Fibroblast of villous mesenchyme (primary cell): ENCODE data around the gene CD276. TPM values are rescaled to one million over a fixed set of nuclear protein-coding genes. Genes with fewer than 3 reads are reported as not detected.
A peak's percentile ranks its signal among the peaks of the same experiment; 100 is the strongest.

Experiments
- DNase-seq: peaks from one replicate; pipeline ENCODE4 v3.0.0-alpha.2; 2010; ENCODE audit warnings: low read depth
- H3K4me3 ChIP-seq: 2 replicates; pipeline ENCODE4 v1.5.1; 2011; ENCODE audit warnings: low read depth, mild to moderate bottlenecking, low read length
- total RNA-seq: library from RNA; depleted of rRNA; stranded (reverse); fragments of >200 nt; gene quantifications from 2 replicates; pipeline ENCODE4 v1.2.3, GENCODE V29; 2012
- TF ChIP-seq, protein P1 (sequence below): IDR thresholded peaks from 2 replicates; pipeline ENCODE4 v1.5.1; 2012; ENCODE audit warnings: low read depth, mild to moderate bottlenecking, low read length; ENCODE audit not compliant: insufficient read depth

Gene CD276
- total RNA-seq, 1 donor = 81.2 TPM

DNA sequence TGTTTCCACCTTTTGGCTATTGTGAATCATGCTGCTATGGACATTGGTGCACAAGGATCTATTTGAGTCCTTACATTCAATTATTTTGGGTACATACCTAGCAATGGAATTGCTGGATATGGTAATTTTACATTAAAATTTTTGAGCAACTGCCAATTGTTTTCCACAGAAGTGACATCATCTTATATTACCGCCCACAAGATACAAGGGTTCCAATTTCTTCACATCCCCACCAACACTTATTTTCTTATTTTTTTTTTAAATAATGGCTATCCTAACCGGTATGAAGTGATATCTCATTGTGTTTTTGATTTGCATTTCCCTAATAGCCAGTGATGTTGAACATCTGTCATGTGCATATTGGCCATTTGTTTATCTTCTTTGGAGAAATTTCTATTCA is 28.5 kb upstream of the CD276 start:
- DNase-seq = no peak
- H3K4me3 ChIP-seq = no peak overlapping the region
- TF ChIP-seq, protein P1, sequence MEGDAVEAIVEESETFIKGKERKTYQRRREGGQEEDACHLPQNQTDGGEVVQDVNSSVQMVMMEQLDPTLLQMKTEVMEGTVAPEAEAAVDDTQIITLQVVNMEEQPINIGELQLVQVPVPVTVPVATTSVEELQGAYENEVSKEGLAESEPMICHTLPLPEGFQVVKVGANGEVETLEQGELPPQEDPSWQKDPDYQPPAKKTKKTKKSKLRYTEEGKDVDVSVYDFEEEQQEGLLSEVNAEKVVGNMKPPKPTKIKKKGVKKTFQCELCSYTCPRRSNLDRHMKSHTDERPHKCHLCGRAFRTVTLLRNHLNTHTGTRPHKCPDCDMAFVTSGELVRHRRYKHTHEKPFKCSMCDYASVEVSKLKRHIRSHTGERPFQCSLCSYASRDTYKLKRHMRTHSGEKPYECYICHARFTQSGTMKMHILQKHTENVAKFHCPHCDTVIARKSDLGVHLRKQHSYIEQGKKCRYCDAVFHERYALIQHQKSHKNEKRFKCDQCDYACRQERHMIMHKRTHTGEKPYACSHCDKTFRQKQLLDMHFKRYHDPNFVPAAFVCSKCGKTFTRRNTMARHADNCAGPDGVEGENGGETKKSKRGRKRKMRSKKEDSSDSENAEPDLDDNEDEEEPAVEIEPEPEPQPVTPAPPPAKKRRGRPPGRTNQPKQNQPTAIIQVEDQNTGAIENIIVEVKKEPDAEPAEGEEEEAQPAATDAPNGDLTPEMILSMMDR = no peak

DNA sequence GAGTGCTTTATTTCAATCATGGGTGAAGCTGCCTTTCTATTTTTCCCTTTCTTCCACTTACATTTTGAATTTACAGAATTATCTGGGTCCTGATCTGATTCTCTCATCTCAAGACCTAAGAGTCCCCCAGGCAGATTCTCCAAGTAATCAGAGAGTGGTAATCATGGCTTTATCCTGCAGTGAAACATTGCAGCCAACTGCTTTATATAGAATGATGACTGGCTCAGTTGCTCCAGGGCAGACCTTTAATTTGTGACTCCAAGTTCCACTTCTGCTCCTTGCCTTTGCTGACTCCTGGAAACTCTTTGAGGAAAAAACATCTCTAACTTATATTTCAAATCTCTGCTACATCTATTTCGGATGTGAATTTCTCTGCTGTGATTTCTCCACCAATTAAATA is 25.5 kb upstream of the CD276 start:
- no peak for DNase-seq
- TF ChIP-seq, protein P1 = no peak
- H3K4me3 ChIP-seq = no peak overlapping the region

DNA sequence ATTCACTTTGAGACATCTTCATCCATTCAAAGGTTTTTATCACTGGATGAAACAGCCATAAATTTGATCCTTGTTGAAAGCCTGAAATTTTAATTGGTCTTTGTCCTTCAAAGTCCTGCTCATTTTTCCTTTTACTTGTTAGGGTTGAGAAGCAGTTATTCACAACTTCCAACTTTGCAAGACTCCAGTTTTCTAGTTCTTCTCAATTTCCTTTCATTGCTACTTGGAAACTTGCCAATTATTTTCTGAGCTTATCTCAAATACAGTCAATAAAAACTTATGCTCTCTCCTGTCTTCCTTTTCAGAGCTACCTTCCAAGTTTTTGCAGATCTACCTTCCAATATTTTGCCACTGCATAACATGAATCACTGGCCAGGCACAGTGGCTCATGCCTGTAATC is 23.7 kb upstream of the CD276 start:
- TF ChIP-seq, protein P1 = no peak
- DNase-seq = no peak
- no peak overlapping the region for H3K4me3 ChIP-seq

DNA sequence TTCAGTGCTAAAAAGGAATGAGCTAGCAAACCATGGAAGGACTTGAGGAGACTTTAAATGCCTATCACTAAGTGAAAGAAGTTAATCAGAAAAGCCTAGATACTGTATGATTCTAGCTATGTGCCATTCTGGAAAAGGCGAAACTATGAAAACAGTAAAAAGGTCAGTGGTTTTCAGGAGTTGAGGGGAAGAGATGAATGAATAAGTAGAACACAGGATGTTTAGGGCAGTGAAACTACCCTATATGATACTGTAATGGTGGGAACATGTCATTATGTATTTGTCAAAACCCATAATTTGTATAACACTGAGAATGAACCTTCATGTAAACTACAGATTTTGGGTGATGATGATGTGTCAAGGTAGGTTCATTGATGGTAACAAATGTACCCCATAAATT is 9.6 kb upstream of the CD276 start:
- no peak for DNase-seq
- TF ChIP-seq, protein P1 = no peak

DNA sequence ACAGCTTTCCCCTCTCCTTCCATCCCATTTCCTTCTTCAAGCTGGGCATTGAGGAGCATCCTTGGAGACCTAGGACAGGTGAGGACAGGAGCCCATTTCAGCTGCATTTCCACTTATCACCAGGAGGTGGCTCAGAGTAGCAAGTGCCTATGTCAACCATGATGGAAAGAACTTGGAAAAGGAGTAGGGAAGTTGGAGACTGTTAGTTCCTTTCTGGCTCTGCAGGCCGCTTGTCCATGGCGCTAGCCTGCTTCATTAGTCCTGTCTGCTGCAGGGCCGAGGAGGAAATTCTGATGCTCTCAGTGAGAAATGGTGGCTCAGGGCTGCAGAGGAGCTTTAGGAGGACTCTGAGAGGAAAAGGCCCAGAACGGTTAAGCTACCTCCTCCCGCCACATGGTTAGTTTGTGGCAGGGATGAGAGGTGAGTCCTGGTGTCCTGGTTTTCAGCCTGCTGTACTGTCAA is 7.0 kb upstream of the CD276 start:
- TF ChIP-seq, protein P1 = peak; percentile 94
- no peak overlapping the region for H3K4me3 ChIP-seq
- DNase-seq = peak; percentile 75

More for the DNA sequence above, 9.6 kb upstream of the CD276 start:
- H3K4me3 ChIP-seq = no peak overlapping the region

DNA sequence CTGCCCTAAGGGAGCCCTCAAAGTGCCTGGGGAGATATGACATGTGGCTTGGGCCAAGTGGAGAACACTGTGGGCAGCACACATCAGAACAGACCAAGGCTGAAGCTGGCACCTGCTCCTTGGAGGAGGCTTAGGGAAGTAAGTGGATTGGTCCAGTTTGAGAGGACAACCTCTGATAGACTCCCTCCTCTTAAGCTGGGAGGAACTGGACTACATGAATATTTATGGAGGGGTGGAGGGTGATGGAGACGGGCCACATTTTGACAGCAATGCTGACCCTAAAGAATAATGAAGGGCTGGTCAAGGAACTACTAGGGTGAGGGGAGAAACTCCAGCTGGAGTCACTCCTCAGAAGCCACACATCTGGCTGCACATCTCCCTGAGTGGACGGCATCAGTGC is 6.5 kb upstream of the CD276 start:
- H3K4me3 ChIP-seq = no peak overlapping the region
- TF ChIP-seq, protein P1 = no peak
- DNase-seq = no peak

DNA sequence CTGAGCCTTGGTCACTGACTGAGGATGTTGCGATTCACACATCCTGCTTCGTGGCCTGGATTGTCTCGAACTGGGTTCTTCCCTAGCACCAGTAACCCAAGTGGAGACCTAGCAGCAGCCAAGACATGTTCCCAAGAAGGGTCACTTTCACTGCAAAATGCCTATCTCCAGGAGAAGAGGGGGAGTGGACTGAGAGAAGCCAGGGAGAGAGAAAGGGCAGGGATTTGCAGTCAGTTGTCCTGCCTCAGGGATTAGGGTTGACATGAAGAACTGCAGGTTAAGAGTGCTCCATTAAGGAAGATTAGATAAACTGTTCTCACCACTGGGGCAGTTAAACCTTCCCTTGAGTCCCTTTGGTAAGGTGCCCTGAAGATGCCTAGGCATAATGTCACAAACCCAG is 5.7 kb upstream of the CD276 start:
- DNase-seq = no peak
- TF ChIP-seq, protein P1 = no peak
- H3K4me3 ChIP-seq = no peak overlapping the region
